KMS-11 (cell line): Measurements from ENCODE around the gene SPTAN1.

Source experiments
- H2AFZ ChIP-seq: fragments of 200-600 bp; sonication (generic); 2 replicates; pipeline ENCODE4 v1.6.1; 2016; ENCODE audit warnings: antibody characterized with exemption, mixed run types, low read depth
- H3K27ac ChIP-seq: fragments of 200-600 bp; sonication (generic); 2 replicates; pipeline ENCODE4 v1.6.1; 2016; ENCODE audit warnings: mild to moderate bottlenecking, mixed run types
- H3K27me3 ChIP-seq: fragments of 200-600 bp; sonication (generic); 2 replicates; pipeline ENCODE4 v1.6.1; 2017; ENCODE audit warnings: mild to moderate bottlenecking, low read depth, mixed run types, moderate library complexity; ENCODE audit not compliant: insufficient read depth
- H3K36me3 ChIP-seq: fragments of 200-600 bp; sonication (generic); 2 replicates; pipeline ENCODE4 v1.6.1; 2017; ENCODE audit warnings: mild to moderate bottlenecking, mixed run types; ENCODE audit not compliant: insufficient read depth
- H3K4me1 ChIP-seq: fragments of 200-600 bp; sonication (generic); 2 replicates; pipeline ENCODE4 v1.6.1; 2016; ENCODE audit warnings: mild to moderate bottlenecking, low read depth, mixed run types; ENCODE audit not compliant: poor library complexity, severe bottlenecking
- H3K4me2 ChIP-seq: fragments of 200-600 bp; sonication (generic); 2 replicates; pipeline ENCODE4 v1.7.0; 2016; ENCODE audit warnings: mild to moderate bottlenecking, mixed run types
- H3K4me3 ChIP-seq: fragments of 200-600 bp; sonication (generic); IDR thresholded peaks from 2 replicates; pipeline ENCODE4 v1.6.1; 2017; ENCODE audit warnings: low read depth, low read length, mixed read lengths; ENCODE audit not compliant: insufficient read depth
- H3K79me2 ChIP-seq: fragments of 200-600 bp; sonication (generic); 2 replicates; pipeline ENCODE4 v1.6.1; 2016; ENCODE audit warnings: low read depth, mixed run types; ENCODE audit not compliant: insufficient read depth
- H3K9ac ChIP-seq: fragments of 200-600 bp; sonication (generic); 2 replicates; pipeline ENCODE4 v1.6.1; 2016; ENCODE audit warnings: mild to moderate bottlenecking, mixed run types
- H4K20me1 ChIP-seq: fragments of 200-600 bp; sonication (generic); 2 replicates; pipeline ENCODE4 v1.6.1; 2016; ENCODE audit warnings: mild to moderate bottlenecking, mixed run types; ENCODE audit not compliant: insufficient read depth
- CTCF ChIP-seq: fragments of 200-600 bp; sonication (generic); conservative IDR thresholded peaks from 2 replicates; pipeline ENCODE4 v1.6.1; 2017; ENCODE audit warnings: low read depth, mild to moderate bottlenecking, antibody characterized with exemption, low read length, moderate library complexity, mixed read lengths

The SPTAN1 gene

DNA sequence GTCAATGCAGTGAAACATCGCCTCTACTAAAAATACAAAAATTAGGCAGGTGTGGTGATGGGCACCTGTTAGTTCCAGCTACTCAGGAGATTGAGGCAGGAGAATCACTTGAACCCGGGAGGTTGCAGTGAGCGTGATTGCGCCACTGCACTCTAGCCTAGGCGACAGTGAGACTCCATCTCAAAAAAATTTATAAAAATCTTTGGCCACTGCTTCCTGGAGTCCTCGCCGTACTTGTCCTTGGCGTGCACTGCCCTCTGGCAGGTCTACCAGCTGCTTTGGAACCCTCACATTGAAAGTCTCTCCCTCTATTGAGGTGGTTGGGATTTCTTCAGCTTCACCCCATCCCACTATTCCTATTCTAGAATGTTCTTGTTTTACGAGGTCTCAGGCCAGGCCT lies 79.2 kb downstream of the SPTAN1 start:
- H3K4me1 ChIP-seq, result no peaks in the 10 kb centered on the region
- H2AFZ ChIP-seq, result no peak overlapping the region
- H3K9ac ChIP-seq, result no peak overlapping the region
- no peaks in the 10 kb centered on the region for H3K36me3 ChIP-seq
- H3K27me3 ChIP-seq, result no peaks in the 10 kb centered on the region
- H3K4me2 ChIP-seq, result no peak overlapping the region
- no peak overlapping the region for H3K4me3 ChIP-seq
- H4K20me1 ChIP-seq, result no peaks in the 10 kb centered on the region
- no peak for TF ChIP-seq CTCF
- no peaks in the 10 kb centered on the region for H3K79me2 ChIP-seq
- no peak overlapping the region for H3K27ac ChIP-seq

DNA sequence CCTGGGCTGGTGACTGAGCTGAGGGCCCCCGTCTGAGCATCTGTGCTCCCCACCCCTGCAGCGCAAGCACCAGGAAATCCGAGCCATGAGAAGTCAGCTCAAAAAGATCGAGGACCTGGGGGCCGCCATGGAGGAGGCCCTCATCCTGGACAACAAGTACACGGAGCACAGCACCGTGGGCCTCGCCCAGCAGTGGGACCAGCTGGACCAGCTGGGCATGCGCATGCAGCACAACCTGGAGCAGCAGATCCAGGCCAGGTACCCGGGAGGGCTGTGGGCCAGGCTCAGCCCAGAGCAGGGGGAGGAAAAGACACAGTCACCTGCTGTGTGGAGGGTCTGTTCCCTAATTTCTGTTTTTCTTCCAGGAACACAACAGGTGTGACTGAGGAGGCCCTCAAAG lies 79.7 kb downstream of the SPTAN1 start:
- no peak overlapping the region for H3K4me3 ChIP-seq
- H3K9ac ChIP-seq, result no peak overlapping the region
- H3K4me1 ChIP-seq, result no peaks in the 10 kb centered on the region
- no peaks in the 10 kb centered on the region for H3K36me3 ChIP-seq
- no peak overlapping the region for H3K27ac ChIP-seq
- TF ChIP-seq CTCF, result no peak
- no peak overlapping the region for H3K4me2 ChIP-seq
- no peak overlapping the region for H2AFZ ChIP-seq
- H3K27me3 ChIP-seq, result no peaks in the 10 kb centered on the region
- no peaks in the 10 kb centered on the region for H3K79me2 ChIP-seq
- H4K20me1 ChIP-seq, result no peaks in the 10 kb centered on the region

GRCh38 chr9:128632486-128632885 lies 80.1 kb downstream of the SPTAN1 start:
- Histone ChIP-seq H3K27ac (no peak overlapping the region), H3K27me3 (no peaks in the 10 kb centered on the region), H3K4me2 (no peak overlapping the region), H3K4me3 (no peak overlapping the region), H3K36me3 (no peaks in the 10 kb centered on the region), H3K9ac (no peak overlapping the region), H4K20me1 (no peaks in the 10 kb centered on the region), H3K4me1 (peaks cover 1% of the 10 kb centered on the region), H3K79me2 (no peaks in the 10 kb centered on the region), H2AFZ (no peak overlapping the region)
- no peak for TF ChIP-seq CTCF

DNA sequence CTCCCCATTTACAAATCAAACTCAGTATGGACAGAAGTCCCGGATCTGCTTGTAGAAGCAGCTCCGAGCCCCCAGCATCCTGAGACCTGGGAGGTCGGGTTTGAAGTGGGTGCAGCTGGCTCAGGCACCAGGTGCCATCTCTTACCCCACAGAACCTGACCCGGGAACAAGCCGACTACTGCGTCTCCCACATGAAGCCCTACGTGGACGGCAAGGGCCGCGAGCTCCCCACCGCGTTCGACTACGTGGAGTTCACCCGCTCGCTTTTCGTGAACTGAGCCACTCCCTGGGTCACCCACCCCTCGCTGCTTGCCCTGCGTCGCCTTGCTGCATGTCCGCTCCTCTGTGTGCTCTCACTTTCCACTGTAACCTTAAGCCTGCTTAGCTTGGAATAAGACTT lies 80.7 kb downstream of the SPTAN1 start:
- no peak overlapping the region for H3K27ac ChIP-seq
- no peaks in the 10 kb centered on the region for H3K27me3 ChIP-seq
- H3K79me2 ChIP-seq, result no peaks in the 10 kb centered on the region
- TF ChIP-seq CTCF, result no peak
- H3K9ac ChIP-seq, result no peak overlapping the region
- H3K36me3 ChIP-seq, result no peaks in the 10 kb centered on the region
- peaks cover 7% of the 10 kb centered on the region for H3K4me1 ChIP-seq
- H3K4me2 ChIP-seq, result no peak overlapping the region
- H4K20me1 ChIP-seq, result no peaks in the 10 kb centered on the region
- no peak overlapping the region for H3K4me3 ChIP-seq
- H2AFZ ChIP-seq, result no peak overlapping the region

DNA sequence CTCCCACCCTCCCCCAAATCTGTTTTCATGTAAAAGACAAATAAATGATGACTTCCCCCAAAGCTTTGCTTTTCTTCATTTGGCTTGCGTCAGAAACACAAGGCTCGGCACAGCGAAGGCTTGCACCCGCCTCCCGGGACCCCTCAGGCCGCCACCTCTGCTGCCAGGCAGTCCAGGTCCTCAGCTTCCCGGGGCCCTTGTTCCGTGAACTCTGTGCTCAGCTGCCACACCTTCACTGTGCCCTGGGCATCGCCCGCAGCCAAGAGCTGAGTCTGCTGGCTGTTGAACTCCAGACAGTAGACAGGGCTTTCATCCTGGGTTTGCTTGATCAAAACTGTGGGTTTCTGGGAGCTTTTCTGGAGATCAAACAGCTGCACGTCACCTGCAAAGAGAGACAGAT lies 81.2 kb downstream of the SPTAN1 start:
- H3K9ac ChIP-seq, result no peak overlapping the region
- H3K36me3 ChIP-seq, result no peaks in the 10 kb centered on the region
- no peaks in the 10 kb centered on the region for H3K79me2 ChIP-seq
- peaks cover 9% of the 10 kb centered on the region for H3K4me1 ChIP-seq
- H3K4me3 ChIP-seq, result no peak overlapping the region
- no peak for TF ChIP-seq CTCF
- H3K27ac ChIP-seq, result no peak overlapping the region
- no peaks in the 10 kb centered on the region for H3K27me3 ChIP-seq
- H2AFZ ChIP-seq, result no peak overlapping the region
- H4K20me1 ChIP-seq, result no peaks in the 10 kb centered on the region
- no peak overlapping the region for H3K4me2 ChIP-seq
